Fibroblast of skin of abdomen (primary cell): ENCODE data around the gene MIPEP. TPM values are rescaled to one million over a fixed set of nuclear protein-coding genes. Genes with fewer than 3 reads are reported as not detected.
"Not testable (repeated sequence)": the region's sequence is repeated elsewhere in the genome, so short reads cannot be mapped to it uniquely, and the experiment has no call there.

Experiments used
- DNase-seq: peaks from one replicate; pipeline ENCODE4 v3.0.0-alpha.2; 2013
- polyA plus RNA-seq, 2 experiments: library from polyadenylated mRNA; unstranded; fragments of 120-200 nt; gene quantifications; one replicate each; pipeline ENCODE4 v1.2.1, GENCODE V29; 2013; ENCODE audit not compliant: insufficient read length in 2 of 2

The MIPEP gene
- polyA plus RNA-seq (2013, experiment 1 of 2; ENCODE audit: insufficient read length): 12.7 TPM
- 13.4 TPM for polyA plus RNA-seq (2013, experiment 2 of 2; ENCODE audit: insufficient read length)

DNA sequence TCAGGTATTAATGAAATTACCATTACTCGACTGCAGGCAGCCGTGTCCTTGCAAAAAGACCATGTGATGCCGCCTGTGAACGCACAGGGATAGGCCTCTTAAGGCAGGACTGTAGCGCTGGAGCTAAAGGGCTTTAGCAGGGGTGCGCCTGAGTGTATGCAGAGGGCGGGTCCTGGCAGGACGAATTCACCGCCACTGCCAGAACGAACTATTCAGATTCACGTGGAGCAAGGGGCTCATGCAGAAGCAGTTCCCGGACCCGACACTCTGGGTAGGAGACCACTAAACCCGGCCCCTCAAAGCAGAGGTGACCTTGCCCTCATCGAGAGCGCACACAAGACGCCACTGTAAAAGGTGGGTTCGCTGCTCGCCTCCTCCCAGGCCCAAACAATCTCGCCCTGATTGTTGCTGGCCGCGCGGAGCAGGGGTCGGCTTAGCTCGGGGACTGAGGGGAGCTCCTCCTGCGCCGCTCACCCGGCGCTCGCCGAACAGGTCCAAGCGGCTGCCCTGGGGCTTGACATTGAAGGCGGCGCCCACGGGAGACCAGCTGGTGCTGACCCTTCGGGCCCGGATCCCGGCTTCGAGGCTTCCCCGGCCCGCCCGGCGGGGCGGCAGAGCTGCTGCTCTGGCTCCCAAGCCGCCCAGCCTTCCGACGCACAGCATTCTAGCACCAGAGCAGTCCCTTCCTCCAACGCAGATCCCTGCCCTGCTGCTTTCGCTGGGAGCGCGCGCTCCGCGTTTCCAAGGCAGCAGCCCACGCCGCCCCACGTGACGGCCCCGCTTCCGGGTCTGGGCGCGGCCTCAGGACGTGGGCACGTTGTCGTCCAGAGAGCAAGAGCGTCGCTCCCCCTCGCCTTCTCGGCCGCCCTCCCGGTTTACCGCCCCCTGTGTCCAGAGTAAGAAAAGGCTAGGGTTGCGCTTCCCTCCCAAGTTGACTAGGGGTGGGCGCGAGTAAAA is at the start of gene MIPEP:
MIPEP (minus strand) TSS at position 743 of the 957 bp plus-strand sequence; CDS start at position 663, 80 bp downstream.
- peak; percentile 96 for DNase-seq

GRCh38 chr13:23934520-23934919 is 45.3 kb upstream of the MIPEP start:
- peak; percentile 36 for DNase-seq

DNA sequence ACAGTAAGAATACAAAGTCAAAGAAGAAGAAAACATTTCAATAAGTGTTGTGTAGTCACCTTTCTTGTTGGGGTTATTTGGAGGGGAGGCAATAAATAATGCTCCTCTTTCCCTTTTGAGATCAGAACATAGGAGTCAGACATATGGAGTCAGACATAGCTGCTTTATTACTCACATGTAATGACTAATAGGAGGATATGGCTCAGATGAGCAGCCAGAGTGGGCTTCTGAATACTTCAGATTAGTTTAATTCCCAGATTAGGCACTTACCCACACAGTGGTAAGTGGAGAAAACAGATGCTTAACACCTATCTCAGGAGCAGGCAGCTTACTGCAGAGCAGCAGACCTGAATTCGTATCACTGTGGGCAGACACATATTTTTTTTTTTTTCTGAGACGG is 39.8 kb upstream of the MIPEP start:
- DNase-seq: peak; percentile 93

DNA sequence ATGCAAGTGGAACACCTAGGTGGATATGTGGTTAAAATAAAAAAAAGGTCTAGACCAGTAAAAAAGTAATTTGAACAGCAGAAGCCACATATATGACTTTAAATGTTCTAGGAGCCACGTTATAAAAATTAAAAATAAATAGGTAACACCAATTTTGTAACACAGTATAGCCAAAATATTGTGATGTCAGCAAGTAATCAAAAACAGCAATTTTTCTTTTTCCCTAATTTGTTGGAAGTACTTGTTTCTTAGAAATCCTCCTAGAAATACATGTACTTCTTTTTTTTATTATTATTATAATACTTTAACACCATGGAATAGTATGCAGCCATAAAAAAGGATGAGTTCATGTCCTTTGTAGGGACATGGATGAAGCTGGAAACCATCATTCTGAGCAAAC is 33.8 kb upstream of the MIPEP start:
- DNase-seq: no peak

GRCh38 chr13:23922005-23922932 is 33.1 kb upstream of the MIPEP start:
- peak; percentile 25 for DNase-seq

DNA sequence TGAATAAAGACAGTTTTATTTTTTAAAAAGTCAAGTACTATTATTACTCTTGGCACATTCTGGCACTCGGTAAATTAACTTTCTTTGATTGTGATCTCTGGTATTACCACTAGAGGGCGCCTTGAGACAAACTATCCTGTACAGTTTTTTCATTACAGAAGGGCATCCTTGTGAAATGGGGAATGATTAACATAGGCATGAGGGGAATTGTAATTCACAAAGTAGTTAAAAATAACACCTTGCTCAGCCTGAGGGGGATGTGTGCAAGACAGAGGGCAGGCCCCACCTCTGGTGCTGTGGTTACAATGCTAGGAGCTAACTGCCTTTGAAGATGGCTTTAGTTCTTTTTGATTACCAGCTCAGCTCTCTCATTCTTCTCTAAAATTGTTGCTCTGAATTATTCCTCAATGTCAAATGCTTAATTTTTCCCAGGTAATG is 32.3 kb upstream of the MIPEP start:
- DNase-seq: peak; percentile 71

DNA sequence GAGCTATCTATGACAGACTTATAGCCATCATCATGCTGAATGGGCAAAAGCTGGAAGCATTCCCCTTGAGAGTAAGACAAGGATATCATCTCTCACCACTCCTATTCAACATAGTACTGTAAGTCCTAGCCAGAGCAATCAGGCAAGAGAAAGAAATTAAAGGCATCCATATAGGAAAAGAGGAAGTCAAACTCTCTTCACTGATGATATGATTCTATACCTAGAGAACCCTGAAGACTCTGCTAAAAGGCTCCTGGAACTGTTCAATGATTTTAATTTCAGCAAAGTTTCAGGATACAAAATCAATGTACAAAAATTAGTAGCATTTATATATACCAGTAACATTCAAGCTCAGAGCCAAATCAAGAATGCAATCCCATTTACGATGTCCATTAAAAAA is 29.8 kb upstream of the MIPEP start:
- DNase-seq: no peak

GRCh38 chr13:23918208-23918607 is 29.0 kb upstream of the MIPEP start:
- DNase-seq: peak; percentile 63

GRCh38 chr13:23915308-23915707 is 26.1 kb upstream of the MIPEP start:
- DNase-seq: no peak

GRCh38 chr13:23912469-23912868 is 23.3 kb upstream of the MIPEP start:
- no peak for DNase-seq

DNA sequence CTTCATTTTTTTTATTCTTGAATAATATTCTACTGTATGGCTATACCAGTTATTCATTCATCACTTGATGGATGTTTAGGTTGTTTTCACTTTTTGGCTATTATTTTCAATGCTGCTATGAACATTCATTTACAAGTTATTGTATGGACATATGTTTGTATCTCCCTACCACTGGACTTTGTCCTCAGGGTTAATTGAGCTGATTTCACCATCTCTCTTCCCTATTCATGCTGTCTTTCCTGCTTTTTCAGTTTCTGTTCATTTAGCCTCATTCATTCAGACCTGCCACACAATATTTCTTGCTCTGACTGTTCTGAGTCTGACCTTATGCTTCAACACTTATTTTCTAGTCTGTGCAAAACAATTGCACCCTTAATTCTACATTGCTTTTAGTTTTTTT is 20.4 kb upstream of the MIPEP start:
- DNase-seq: no peak

DNA sequence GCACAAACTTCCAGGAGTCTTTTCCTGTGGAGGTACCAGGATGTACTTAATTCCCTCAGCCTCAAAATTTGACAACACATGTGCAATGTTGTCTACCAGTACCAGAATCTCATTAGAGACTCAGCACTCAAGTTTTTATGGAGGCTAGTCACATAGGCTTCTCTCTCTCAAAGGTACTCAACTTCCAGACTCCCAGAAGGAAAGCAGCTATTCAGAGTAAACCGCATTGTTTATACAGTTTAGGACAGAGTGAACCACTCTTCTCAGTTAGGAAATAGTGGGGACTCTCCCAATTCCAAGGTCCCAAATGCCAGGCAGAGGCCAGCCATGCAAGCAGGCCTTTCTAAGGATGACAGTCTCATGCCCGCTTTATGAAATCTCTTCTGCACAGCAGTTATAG is 16.6 kb upstream of the MIPEP start:
- no peak for DNase-seq

DNA sequence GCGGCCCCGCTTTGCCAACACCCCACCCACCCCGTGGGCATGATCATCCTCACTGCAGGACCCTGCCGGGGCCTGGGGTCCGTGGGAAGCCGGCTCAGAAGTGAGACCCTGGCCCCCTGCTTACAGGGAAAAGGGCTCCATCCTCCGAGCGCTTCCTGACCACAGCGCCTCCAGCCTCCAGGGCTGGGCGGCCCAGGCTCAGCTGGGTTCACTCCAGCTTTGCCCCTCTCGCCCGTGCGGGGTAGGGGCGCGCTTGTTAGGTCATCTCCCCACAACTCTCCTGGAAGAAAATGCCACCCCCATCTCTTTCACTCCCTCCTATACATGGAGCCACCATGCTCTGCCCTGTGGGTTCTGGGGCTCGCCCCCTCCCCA is 14.7 kb upstream of the MIPEP start:
- DNase-seq: no peak

DNA sequence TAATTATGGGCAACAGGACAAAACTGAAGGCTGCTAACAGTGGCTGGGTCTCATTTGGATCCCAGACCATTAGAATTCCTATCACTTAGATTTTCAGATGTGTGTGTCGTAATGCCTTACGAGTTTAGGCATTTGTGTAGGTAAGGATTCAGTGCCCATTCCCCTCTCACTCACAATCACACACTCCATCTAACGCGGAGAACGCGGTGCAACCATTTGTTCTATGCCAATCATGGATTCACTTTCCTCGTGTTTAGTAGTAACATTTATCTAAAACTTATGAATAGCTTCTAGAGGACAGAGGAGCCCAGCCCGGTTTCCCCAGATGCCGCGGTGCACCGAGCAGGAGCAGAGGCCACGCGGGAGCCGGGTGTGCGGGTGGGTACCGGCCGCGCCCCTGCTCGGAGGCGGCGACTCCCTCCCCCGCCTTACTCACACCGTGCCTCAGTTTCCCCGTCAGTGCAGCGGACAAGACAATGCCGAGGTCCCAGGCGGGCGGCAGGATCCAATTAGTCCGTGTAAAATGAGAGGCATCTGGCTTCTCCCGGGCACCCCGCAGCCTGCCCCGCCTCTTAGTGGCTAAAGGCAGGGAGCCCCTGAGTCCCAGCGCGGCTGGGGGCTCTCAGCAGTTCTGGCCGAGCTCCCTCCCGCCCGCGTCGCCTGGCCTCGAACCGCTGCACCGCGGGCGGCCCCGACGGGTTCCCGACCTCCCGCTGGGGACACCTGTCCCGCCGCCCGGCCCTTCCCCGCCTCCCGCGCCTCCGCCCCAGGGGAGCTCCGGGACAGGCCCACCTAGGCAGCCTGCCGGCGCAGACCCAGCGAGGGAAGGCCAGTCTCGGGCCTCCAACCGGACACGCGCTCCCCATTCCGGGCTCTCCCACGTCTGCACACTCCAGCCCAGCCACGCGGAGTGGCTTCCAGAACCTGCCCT is 14.0 kb upstream of the MIPEP start:
- DNase-seq: no peak

DNA sequence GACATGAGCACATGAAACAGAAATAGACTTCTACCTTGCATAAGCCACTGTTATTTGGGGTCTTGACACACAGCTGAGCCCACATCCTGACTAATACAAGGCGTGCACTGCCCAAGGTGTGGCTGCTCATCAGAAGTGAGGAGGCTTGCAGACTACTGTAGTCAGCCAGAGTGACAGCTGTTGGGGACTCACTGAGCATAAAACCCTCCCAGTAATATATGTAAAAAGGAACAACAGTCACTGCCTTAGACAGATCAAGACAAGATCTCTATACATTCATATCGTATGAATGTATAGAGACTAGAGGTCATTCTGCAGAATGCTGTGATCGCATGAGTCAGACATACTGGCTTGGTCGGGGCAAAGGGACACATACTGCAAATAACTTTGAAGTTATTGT is 12.2 kb upstream of the MIPEP start:
- peak; percentile 59 for DNase-seq

GRCh38 chr13:23899555-23899954 is 10.4 kb upstream of the MIPEP start:
- peak; percentile 68 for DNase-seq

DNA sequence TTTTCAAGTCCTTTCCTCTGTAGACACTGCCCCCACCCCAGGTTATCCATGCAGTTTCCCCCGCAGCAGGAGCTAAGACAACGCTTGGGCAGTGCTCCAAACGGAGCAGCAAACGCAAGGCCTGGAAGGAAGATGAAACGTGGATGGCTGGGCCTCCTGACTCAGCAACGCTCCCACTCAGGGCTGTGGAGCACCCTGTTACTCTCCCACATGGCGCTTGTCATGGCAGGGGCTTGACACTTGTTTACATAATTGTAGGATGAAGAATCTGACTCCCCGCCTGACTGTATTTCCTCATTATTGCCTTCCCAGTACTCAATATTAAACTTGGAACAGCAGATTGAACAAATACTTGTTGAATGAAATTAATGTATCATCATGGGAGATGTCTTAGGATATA is 8.9 kb upstream of the MIPEP start:
- peak; percentile 83 for DNase-seq

DNA sequence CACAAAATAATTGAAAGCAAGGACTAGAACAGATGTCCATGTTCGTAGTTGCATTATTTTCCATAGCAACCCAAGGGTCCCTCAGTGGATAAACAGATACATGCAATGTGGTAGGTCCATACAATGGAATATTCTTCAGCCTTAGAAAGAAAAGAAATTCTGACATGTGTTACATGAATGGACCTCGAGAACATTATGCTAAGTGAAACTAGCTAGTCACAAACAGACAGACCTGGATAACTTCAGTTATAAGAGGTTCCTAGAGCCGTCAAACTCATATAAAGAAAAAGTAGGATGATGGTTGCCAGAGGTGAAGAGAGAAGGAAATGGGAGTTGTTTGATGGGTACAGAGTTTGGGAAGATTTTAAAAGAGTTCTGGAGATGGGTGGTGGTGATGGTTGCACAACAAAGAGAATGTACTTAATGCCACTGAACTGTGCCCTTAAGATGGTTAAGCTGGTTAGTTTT is 8.3 kb upstream of the MIPEP start, which contains the start of gene C1QTNF9B:
C1QTNF9B (minus strand) TSS at position 51 of the 468 bp plus-strand sequence.
- DNase-seq: not testable (repeated sequence)

- not testable (repeated sequence) for DNase-seq
Observed at GRCh38 chr13:23894746-23895145, 5.5 kb upstream of the MIPEP start.

- not testable (repeated sequence) for DNase-seq
Observed at GRCh38 chr13:23893791-23894190, 4.6 kb upstream of the MIPEP start.
